NCI-H526 treated with DMSO at 0.1 percent for 48 hours (cell line): ENCODE measurements around the gene RUFY4.
"Not testable (repeated sequence)": the region's sequence is repeated elsewhere in the genome, so short reads cannot be mapped to it uniquely, and the experiment has no call there.

ENCODE experiments used
- DNase-seq: peaks from one replicate; lab custom pipeline; 2025; lab: John Stamatoyannopoulos, UW

Gene RUFY4

DNA sequence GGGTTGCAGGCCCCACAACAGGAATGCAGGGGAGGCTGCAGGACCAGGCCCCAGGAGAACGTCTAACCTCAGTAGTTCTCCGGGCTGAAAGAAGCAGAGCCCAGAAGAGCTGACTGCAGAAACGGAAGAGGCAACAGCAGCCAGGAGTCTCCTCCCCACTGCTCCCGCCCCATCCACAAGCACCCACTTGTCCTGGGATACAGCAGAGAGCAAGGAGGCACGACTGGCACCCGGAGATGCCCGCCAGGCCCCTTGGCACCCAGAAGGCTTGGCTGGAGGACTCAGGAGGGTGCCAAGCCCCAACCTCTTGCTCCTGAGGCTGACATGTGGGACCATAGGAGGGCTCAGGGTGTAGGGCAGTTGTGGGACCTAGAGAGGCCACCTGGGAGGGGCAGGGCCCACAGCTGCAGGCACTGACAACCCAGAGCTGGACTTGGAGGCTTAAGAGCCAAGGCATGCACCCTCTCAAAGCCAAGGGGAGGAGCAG is 37.2 kb upstream of the RUFY4 start:
- no peak for DNase-seq

GRCh38 chr2:218032336-218033171 is 36.5 kb upstream of the RUFY4 start:
- no peak for DNase-seq

- no peak for DNase-seq
These were observed 35.9 kb upstream of the RUFY4 start for GRCh38 chr2:218033208-218033589.

DNA sequence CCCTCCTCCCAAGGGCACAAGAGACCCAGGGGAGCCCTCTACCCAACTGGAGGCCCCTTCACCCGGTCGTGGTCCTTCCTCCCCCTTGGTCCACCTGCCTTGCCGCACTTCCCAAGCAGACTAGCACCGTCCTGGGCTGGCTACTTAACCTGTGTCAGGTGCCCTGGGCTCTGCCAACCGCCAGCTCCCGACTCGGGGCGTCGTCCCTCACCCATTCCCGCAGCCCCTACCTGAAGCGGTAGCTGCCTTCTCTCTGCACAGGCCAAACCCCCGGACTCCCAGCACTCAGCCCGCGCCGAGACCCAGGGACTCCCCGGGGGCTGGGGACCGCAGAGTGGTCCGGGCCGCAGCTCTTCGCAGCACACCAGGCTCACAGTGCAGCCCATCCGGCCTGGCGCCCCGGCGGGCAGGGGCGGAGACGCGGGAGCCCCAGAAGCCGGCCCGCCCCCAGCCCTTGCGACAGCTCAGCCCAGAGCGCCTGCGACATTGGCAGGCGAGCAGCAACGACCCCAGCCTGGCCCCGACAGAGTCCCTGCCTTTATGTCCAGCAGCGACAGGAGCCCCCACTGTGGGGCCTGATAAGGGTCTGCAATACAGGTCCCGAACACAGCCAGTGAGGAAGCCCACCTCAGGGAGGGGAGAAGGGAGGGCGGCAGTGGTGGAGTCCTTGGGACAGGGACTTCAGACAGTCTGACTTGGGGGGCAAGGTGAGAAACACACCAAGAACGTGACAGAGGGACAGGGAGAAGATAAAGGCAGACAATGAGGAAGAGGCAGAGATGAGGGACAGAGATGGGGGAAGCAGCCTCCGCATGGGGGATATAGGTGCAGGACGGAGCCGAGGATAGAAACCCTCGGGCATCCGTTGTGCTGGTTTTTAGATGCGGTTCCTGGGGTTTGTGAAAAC is 35.2 kb upstream of the RUFY4 start:
- no peak for DNase-seq

DNA sequence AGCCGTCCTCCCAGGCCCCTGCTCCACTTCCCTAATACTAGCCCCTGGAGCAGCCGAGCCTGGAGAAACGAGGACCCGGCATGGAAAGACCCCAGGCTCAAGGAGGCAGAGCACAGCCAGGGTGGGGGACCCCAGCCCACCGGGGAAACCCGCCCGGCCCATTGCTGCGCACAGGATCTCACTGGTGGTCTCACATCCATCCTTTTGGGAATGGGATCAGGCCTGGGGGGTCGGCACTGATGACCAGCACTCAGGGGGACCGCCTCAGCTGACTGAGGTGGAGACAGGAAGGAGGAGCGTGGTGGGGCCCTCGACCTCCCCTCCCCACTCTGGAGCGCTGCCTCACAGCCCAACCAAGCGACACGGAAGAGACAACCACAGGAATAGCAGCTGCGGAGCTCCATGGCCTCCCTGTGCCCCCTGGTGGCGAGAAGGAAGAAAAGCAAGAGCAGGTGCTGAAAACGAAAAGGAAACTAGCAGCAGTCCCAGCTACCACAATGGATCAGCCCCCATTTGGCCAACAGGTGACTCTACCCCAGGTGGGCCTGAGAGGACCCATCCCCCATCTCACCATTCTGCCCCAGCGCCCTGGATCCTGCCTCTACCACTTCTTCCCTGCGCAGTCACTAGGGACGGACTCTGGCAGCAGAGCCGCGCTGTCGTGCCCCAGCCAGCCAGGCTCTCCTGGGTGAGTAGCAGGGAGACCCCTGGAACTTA is 34.4 kb upstream of the RUFY4 start:
- DNase-seq = peak; percentile 51

DNA sequence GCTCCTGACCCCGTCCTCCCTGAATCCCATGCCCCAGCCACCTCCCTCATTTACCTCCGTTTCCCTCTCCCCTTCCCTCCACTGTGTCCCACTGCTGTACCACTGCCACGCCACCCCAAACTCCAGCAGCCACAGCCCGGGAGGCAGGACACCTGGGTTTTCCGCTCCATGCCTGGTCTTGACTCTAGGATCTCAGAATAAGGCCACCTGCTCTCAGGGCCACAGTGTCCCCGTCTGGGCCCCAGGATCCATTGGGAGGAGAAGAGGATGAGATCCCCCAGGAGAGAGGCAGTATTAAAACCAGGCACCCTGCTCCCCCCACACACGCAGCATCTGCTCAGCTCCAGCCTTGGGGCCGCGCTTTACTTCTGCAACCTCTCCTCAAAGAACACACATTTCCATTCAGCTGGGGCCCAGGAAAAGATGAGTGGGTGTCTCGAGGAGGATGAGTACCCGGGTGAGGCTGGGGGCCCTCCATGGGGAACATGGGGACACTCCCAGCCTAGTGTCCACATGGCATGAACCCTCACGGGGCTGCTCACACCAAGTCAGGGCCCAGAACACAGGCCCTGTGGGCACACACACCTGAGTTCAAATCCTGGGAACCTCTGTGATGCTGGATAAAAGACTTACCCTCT is 33.5 kb upstream of the RUFY4 start:
- no peak for DNase-seq

GRCh38 chr2:218036371-218036770 is 32.7 kb upstream of the RUFY4 start:
- no peak for DNase-seq

DNA sequence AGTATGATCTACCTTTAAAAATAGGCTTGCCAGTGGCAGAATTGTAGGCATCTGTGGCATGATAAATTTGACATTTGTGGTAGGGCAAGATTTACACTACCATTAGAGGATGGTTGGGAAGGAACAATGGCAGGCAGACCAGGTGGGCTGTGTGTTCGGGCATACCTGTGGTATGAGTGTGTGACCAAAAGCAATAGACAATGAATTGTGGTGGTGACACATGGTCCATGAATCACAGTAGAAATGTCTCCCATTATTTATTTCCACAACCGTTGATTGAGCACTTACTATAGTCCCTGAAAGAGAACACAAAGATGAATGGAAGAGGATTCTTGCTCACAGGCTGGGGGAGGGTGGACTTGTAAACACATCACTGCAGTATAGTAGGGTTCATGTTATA is 29.9 kb upstream of the RUFY4 start:
- DNase-seq = no peak

GRCh38 chr2:218040883-218041282 is 28.2 kb upstream of the RUFY4 start:
- no peak for DNase-seq

- DNase-seq = no peak
These were observed 27.5 kb upstream of the RUFY4 start for GRCh38 chr2:218041302-218042168.

- DNase-seq = no peak
These were observed 26.0 kb upstream of the RUFY4 start for GRCh38 chr2:218043100-218043499.

DNA sequence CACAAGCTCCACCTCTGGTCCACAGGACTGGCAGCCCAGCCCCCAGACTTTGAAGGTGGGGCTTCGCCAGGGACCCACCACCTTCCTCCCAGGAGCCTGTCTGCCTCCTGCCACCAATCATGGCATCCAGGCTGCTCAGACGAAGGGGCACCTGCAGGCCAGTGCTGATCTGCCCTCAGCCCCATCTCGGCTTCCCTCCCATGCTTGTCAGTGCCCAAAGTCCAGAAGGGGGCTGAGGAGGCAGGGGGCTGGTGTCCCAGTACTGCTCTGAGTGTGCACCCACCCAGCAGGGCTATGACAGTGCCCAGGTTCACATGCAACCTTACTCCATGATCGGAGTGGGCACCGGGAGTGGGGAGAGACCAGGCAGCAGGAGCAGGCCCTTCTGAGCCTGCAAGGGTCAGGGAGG is 25.3 kb upstream of the RUFY4 start:
- no peak for DNase-seq

DNA sequence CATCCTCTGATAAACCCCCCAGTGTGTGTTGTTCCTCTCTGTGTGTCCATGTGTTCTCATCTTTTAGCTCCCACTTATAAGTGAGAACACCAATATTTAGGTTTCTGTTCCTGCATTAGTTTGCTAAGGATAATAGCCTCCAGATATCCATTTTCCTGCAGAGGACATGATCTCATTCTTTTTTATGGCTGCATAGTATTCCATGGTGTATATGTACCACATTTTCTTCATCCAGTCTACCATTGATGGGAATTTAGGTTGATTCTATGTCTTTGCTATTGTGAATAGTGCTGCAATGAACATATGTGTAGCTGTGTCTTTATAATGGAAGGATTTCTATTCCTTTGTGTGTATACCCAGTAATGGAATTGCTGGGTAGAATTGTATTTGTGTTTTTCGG is 24.5 kb upstream of the RUFY4 start:
- DNase-seq = not testable (repeated sequence)

GRCh38 chr2:218046238-218046637 is 22.8 kb upstream of the RUFY4 start:
- no peak for DNase-seq

GRCh38 chr2:218047536-218048225 is 21.4 kb upstream of the RUFY4 start:
- no peak for DNase-seq

GRCh38 chr2:218051903-218052302 is 17.1 kb upstream of the RUFY4 start:
- DNase-seq = no peak

DNA sequence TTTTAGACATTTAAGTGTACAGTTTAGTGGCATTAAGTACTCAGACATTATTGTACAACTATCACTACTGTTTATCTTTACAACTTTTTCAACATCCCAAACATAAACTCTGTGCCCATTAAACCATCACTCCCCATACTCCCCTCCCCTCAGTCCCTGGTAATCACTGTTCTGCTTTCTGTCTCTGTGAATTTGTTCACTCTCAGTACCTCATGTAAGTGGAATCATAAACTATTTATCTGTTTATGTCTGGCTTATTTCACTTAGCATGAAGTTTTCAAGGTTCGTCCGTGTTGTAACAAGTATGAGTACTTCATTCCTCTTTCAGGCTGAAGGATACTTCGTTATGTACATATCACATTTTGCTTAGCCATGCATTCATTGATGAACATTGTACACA is 9.8 kb upstream of the RUFY4 start:
- DNase-seq = no peak

- no peak for DNase-seq
These were observed 8.9 kb upstream of the RUFY4 start for GRCh38 chr2:218060118-218060517.

GRCh38 chr2:218060950-218061660 is 7.9 kb upstream of the RUFY4 start:
- DNase-seq = no peak

- no peak for DNase-seq
These were observed 5.6 kb upstream of the RUFY4 start for GRCh38 chr2:218063486-218063885.
